Tracheal epithelial cell (primary cell): ENCODE measurements around the gene MAPKBP1. TPM values are rescaled to one million over a fixed set of nuclear protein-coding genes. Genes with fewer than 3 reads are reported as not detected.

Source experiments
- total RNA-seq: library from RNA; depleted of rRNA; stranded (reverse); fragments of >200 nt; gene quantifications from 2 replicates; pipeline ENCODE4 v1.2.1, GENCODE V29; 2014

The MAPKBP1 gene, protein sequence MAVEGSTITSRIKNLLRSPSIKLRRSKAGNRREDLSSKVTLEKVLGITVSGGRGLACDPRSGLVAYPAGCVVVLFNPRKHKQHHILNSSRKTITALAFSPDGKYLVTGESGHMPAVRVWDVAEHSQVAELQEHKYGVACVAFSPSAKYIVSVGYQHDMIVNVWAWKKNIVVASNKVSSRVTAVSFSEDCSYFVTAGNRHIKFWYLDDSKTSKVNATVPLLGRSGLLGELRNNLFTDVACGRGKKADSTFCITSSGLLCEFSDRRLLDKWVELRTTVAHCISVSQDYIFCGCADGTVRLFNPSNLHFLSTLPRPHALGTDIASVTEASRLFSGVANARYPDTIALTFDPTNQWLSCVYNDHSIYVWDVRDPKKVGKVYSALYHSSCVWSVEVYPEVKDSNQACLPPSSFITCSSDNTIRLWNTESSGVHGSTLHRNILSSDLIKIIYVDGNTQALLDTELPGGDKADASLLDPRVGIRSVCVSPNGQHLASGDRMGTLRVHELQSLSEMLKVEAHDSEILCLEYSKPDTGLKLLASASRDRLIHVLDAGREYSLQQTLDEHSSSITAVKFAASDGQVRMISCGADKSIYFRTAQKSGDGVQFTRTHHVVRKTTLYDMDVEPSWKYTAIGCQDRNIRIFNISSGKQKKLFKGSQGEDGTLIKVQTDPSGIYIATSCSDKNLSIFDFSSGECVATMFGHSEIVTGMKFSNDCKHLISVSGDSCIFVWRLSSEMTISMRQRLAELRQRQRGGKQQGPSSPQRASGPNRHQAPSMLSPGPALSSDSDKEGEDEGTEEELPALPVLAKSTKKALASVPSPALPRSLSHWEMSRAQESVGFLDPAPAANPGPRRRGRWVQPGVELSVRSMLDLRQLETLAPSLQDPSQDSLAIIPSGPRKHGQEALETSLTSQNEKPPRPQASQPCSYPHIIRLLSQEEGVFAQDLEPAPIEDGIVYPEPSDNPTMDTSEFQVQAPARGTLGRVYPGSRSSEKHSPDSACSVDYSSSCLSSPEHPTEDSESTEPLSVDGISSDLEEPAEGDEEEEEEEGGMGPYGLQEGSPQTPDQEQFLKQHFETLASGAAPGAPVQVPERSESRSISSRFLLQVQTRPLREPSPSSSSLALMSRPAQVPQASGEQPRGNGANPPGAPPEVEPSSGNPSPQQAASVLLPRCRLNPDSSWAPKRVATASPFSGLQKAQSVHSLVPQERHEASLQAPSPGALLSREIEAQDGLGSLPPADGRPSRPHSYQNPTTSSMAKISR (N-terminal part only)
- 14.9 and 15.4 TPM in 2 replicates for total RNA-seq

GRCh38 chr15:41774062-41774881, at the start of gene MAPKBP1:
Gene MAPKBP1 (plus strand): TSS chr15:41774484. CDS start chr15:41775276, 792 bp downstream.

GRCh38 chr15:41827880-41828806, 53.9 kb downstream of the MAPKBP1 start, which contains the start of gene JMJD7:
Gene JMJD7 (plus strand): TSS chr15:41828092. CDS start chr15:41828125, 33 bp downstream.

GRCh38 chr15:41838400-41838897, 64.2 kb downstream of the MAPKBP1 start, which contains the start of gene PLA2G4B:
Gene PLA2G4B (plus strand): TSS chr15:41838847. CDS start chr15:41838914, 67 bp downstream.

Other genes starting within 250 kb of the MAPKBP1 start
- gene RPAP1, start 230.2 kb upstream of the MAPKBP1 start, total RNA-seq = 12.6 and 51.6 TPM in 2 replicates
- gene TYRO3, start 215.3 kb upstream of the MAPKBP1 start, total RNA-seq = 4.8 and 5.5 TPM in 2 replicates
- gene MGA, start 114.1 kb upstream of the MAPKBP1 start, total RNA-seq = 27.7 and 37.4 TPM in 2 replicates
- gene JMJD7, start 53.6 kb downstream of the MAPKBP1 start, total RNA-seq = 10.8 and 34.3 TPM in 2 replicates
- gene PLA2G4B, start 64.4 kb downstream of the MAPKBP1 start, total RNA-seq = 4.5 and 7.5 TPM in 2 replicates
- 0.43 and 0.48 TPM in 2 replicates for gene SPTBN5, start 119.6 kb downstream of the MAPKBP1 start, total RNA-seq
- 21.1 and 55.9 TPM in 2 replicates for gene EHD4, start 198.1 kb downstream of the MAPKBP1 start, total RNA-seq
- gene PLA2G4E, start 246.6 kb downstream of the MAPKBP1 start, total RNA-seq = 0.21 and 0.96 TPM in 2 replicates